ENCODE results near the gene MRC1.
"Not testable (repeated sequence)": the region's sequence is repeated elsewhere in the genome, so short reads cannot be mapped to it uniquely, and the experiment has no call there.

Gene MRC1

DNA sequence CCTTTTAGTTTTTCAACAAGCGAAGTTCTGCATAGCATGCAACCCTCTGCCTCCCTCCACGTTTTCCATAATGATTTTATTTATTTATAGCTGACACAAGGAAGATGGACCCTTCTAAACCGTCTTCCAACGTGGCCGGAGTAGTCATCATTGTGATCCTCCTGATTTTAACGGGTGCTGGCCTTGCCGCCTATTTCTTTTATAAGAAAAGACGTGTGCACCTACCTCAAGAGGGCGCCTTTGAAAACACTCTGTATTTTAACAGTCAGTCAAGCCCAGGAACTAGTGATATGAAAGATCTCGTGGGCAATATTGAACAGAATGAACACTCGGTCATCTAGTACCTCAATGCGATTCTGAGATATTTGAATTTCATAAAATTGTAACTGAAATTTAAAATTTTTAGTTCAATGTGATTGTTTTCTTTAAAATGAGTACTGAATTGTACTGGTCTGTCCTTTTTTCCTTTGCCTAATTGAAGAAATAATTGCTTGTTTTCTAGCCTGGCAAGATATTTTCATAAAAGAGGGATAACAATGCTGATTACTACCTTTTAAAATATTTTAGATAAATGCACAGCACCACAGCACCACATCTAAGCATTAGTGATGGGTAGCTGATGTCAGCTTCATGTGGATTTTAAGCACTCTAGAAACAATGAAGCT is 101.1 kb downstream of the MRC1 start:
- no peak for DNase-seq

GRCh38 chr10:17912754-17913153 is 103.6 kb downstream of the MRC1 start:
- no peak for DNase-seq

GRCh38 chr10:17913604-17914003 is 104.5 kb downstream of the MRC1 start:
- DNase-seq = no peak

GRCh38 chr10:17914169-17915045 is 105.3 kb downstream of the MRC1 start:
- no peak for DNase-seq

- no peak for DNase-seq
These were observed 106.0 kb downstream of the MRC1 start for GRCh38 chr10:17915181-17915580.

- DNase-seq = no peak
These were observed 109.2 kb downstream of the MRC1 start for GRCh38 chr10:17918187-17918903.

GRCh38 chr10:17921378-17921777 is 112.2 kb downstream of the MRC1 start:
- no peak for DNase-seq

DNA sequence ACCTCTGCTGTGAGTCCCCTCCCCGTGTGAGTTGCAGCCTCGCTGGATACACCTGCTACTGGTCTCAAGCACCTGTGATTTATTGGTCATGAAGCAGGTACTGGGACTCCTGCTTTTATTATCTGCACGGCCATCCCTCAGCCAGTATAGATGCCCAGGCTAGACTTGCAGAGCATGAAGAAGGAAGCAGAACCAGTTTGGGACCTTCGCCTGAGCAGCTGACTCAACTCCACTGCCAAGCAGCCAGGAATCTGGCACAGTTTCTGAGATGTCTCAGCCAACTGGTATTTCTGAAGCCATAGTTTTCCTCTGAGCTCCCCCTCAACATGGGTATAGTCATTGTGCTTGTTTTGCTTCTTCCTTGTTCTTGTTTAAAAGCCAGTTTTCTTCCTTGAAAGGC is 114.6 kb downstream of the MRC1 start:
- no peak for DNase-seq

DNA sequence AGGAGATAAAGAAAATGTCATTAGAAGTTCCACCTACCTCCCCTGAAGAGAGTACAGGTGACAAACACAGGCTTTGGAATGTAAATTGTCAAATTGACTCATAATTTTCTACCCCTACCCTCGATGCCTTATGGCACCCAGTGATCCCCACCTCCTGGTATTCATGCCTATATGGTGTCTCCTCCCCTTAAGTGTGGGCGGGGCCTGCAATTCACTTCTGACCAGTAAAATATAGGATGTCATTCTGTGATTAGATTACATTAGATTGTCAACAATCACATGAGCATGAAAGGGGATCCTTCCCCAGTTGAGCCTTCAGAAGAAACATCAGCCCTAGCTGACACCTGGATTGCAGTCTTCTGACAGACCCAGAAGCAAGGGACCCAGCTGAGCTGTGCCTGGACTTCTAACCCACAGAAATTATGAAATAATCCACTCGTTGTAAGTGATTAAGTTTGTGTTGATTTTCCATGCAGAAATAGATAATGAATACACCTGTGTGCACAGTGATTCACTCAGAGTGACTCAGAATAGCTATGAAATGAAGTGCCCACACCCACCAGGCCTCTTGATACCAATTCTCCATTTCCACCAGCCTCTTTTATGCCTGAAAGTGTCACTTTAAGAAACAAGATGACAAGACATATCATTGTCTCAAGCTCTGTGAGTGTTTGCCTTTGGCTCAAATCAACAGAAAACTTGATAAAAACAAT is 134.0 kb downstream of the MRC1 start:
- no peak for DNase-seq

DNA sequence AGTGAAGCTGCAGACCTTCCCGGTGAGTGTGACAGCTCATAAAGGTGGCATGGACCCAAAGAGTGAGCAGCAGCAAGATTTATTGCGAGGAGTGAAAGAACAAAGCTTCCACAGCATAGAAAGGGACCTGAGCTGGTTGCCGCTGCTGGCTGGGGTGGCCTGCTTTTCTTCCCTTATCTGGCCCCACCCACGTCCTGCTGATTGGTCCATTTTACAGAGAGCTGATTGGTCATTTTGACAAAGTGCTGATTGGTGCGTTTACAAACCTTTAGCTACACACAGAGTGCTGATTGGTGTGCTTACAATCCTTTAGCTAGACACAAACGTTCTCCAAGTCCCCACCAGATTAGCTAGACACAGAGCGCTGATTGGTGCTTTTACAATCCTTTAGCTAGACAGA is 141.1 kb downstream of the MRC1 start:
- not testable (repeated sequence) for DNase-seq

DNA sequence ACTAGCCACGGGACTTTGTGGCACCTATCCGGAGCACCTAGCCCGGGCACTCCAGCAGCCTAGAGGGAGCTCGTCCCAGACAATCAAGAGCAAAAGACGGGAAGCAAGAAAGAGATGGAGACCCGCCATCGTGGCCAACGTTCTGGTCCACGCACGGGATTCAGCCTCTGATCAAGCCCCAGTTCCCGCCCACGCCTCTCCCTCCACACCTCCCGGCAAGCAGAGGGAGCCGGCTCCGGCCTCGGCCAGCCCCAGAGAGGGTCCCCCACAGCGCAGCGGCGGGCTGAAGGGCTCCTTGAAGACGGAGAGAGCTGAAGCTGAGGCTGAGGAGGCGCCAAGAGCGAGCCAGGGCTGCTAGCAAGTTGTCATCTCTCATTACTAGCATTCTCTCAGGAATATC is 141.6 kb downstream of the MRC1 start:
- DNase-seq = no peak

GRCh38 chr10:17951868-17952371 is 142.8 kb downstream of the MRC1 start, which contains the start of gene SLC39A12:
SLC39A12 (plus strand) TSS chr10:17951918; CDS start chr10:17953277, 1,359 bp downstream.
- no peak for DNase-seq

DNA sequence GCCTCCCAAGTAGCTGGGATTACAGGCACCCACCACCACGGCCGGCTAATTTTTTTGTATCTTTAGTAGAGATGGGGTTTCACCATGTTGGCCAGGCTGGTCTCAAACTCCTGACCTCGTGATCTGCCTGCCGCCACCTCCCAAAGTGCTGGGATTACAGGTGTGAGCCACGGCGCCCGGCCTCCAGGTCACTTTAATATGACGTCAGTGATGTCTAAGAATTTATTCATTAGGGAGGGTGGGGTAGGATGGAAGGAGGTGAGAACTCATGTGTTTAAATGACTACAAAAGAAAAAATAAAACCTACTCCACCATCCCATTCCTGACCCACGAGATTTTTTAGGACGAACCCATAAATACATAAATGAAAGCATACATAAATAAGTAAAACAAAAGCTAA is 145.2 kb downstream of the MRC1 start:
- not testable (repeated sequence) for DNase-seq

DNA sequence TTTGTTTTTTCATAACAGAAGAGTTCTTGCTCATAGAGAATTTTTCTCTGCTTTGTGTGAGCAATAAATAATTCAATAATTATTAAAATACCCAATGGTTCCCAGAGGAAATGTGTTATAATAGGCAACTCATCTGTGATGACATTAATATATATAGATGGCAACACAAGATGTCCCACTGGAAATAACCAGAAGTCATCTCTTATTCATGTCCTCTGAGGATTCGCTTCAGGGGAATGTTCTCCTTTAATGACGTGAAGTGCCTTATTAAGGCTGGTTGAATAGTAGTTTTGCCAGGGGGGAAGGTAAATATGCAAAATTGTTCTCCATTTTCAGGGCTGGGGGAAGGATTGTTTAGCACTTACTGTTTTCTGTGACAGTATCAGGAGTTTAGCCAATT is 145.7 kb downstream of the MRC1 start:
- no peak for DNase-seq

- no peak for DNase-seq
These were observed 148.9 kb downstream of the MRC1 start for GRCh38 chr10:17958049-17958448.

DNA sequence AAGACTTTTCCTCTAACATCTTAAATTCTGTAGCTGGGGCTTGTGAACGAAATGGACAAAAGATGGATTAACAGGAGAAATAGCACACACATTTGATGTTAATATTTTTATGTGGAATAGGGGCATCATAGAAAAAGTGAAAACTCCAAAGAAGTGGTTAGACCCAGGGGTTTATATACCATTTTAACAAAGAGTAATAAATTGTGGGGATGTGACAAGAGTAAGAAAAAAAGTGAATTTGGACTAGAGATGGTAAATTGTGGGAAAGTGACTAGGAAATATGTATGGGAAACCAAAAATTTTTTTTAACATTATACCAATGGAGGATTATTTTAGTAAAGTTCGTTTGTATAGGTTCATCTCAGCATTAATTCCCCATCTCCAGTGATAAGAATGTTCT is 150.7 kb downstream of the MRC1 start:
- no peak for DNase-seq
